GM06990 (cell line): Measurements from ENCODE around the gene LRRC8E.
A peak's percentile ranks its signal among the peaks of the same experiment; 100 is the strongest.

Experiments
- DNase-seq: peaks from one replicate; pipeline ENCODE4 v3.0.0-alpha.2; 2011; ENCODE audit not compliant: insufficient read length; ENCODE audit errors: extremely low read depth
- H3K27me3 ChIP-seq: replicated peaks from 2 replicates; pipeline ENCODE4 v1.6.0; 2011; ENCODE audit warnings: low read length; ENCODE audit not compliant: control insufficient read depth, insufficient read depth
- H3K36me3 ChIP-seq: 2 replicates; pipeline ENCODE4 v1.5.1; 2011; ENCODE audit warnings: low read length; ENCODE audit not compliant: control insufficient read depth, insufficient read depth
- H3K4me3 ChIP-seq: replicated peaks from 2 replicates; pipeline ENCODE4 v1.5.1; 2011; ENCODE audit warnings: low read depth, mild to moderate bottlenecking, control low read depth, low read length
- TF ChIP-seq, protein P1 (sequence below): IDR thresholded peaks from 2 replicates; pipeline ENCODE4 v1.5.1; 2011; ENCODE audit warnings: low read length, control low read depth, mild to moderate bottlenecking, inconsistent platforms; ENCODE audit not compliant: insufficient read depth, poor library complexity, severe bottlenecking

The LRRC8E gene

GRCh38 chr19:7921967-7922835 lies 33.9 kb downstream of the LRRC8E start:
- Histone ChIP-seq H3K4me3 (no peak overlapping the region), H3K36me3 (peaks cover 7% of the 10 kb centered on the region), H3K27me3 (no peaks in the 10 kb centered on the region)
- TF ChIP-seq, protein P1, sequence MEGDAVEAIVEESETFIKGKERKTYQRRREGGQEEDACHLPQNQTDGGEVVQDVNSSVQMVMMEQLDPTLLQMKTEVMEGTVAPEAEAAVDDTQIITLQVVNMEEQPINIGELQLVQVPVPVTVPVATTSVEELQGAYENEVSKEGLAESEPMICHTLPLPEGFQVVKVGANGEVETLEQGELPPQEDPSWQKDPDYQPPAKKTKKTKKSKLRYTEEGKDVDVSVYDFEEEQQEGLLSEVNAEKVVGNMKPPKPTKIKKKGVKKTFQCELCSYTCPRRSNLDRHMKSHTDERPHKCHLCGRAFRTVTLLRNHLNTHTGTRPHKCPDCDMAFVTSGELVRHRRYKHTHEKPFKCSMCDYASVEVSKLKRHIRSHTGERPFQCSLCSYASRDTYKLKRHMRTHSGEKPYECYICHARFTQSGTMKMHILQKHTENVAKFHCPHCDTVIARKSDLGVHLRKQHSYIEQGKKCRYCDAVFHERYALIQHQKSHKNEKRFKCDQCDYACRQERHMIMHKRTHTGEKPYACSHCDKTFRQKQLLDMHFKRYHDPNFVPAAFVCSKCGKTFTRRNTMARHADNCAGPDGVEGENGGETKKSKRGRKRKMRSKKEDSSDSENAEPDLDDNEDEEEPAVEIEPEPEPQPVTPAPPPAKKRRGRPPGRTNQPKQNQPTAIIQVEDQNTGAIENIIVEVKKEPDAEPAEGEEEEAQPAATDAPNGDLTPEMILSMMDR, result no peak
- DNase-seq, result peak; percentile 20

DNA sequence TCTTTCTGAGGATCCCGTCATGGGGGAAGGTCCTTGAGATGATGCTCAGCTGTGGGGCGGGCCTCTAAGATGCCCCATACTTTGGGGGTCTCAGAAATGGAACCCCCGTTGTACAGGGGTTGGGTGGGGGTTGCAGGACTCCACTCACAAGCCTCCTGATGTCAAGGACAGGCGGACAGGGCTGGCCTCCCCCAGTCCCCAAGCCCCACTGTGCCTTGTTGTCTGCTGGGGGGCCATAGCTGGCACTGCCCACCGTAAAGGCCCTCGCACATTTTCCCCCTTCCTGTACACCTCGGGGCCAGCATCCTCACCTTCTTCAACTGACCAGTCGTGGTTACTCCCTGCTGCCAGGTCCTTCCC lies 34.5 kb downstream of the LRRC8E start:
- TF ChIP-seq, protein P1, result no peak
- Histone ChIP-seq H3K4me3 (no peak overlapping the region), H3K36me3 (peaks cover 7% of the 10 kb centered on the region), H3K27me3 (no peaks in the 10 kb centered on the region)
- no peak for DNase-seq

DNA sequence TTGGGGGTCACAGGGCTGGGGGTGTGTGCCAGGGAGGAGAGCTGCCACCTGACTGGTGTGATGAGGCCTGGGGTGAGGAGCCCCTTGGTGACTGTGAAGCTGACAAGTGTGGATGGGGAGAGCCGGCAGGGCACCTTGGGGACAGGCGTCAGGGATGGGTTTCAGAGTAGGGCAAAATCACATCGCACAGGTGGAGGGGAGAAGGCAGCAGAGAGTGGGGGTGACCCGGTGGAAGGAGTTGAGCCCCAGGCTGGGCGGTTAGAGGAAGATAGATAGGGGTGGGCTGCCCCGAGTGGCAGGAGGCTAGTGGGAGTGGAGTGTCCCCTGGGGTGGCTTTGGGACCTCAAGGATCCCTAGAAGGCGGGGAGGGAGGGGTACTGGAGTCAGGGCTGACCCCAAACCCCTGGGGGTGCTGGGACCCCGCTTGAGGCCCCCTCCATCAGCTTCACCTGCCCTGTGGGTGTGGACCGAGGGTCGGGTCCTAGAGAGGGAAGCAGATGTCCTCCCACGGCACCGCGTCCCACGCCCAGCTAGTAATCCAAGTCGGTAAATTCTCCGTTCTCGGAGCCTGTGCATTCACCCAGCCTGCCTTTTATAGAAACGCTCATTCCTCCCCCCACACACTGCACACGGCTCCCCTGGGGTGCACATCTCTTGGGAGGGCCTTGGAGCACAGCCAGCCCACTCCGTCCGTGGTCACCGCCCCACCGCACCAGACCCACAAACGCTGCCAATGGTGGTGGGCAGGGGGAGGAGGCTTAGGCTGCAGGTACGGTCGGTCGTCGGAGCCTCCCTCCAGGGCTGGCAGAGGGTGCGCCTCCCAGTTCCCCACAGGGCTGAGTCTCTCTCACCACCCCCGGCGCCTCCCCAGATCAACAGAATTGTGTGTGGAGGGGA lies 35.2 kb downstream of the LRRC8E start:
- DNase-seq, result no peak
- Histone ChIP-seq H3K36me3 (peaks cover 7% of the 10 kb centered on the region), H3K4me3 (no peak overlapping the region), H3K27me3 (no peaks in the 10 kb centered on the region)
- TF ChIP-seq, protein P1, result no peak

- H3K4me3 ChIP-seq, result no peak overlapping the region
- H3K36me3 ChIP-seq, result peaks cover 7% of the 10 kb centered on the region
- no peaks in the 10 kb centered on the region for H3K27me3 ChIP-seq
- no peak for DNase-seq
- TF ChIP-seq, protein P1, result no peak
Measured at GRCh38 chr19:7924241-7924640, 35.9 kb downstream of the LRRC8E start.

- H3K36me3 ChIP-seq, result peaks cover 7% of the 10 kb centered on the region
- no peaks in the 10 kb centered on the region for H3K27me3 ChIP-seq
- TF ChIP-seq, protein P1, result no peak
- DNase-seq, result peak; percentile 18
- H3K4me3 ChIP-seq, result no peak overlapping the region
Measured at GRCh38 chr19:7924651-7925170, 36.4 kb downstream of the LRRC8E start.
